Progenitor cell of endocrine pancreas (in vitro differentiated cells): Measurements from ENCODE around the gene YBEY. TPM values are rescaled to one million over a fixed set of nuclear protein-coding genes. Genes with fewer than 3 reads are reported as not detected.

Experiments
- DNase-seq: peaks from one replicate; pipeline ENCODE4 v3.0.0; 2021; ENCODE audit warnings: low spot score; ENCODE audit not compliant: unreplicated experiment
- H3K27ac Mint-ChIP-seq: 2 replicates; pipeline ENCODE4 v1.8.0; 2021; ENCODE audit warnings: mild to moderate bottlenecking, moderate library complexity, mixed read lengths
- H3K27me3 Mint-ChIP-seq: 2 replicates; pipeline ENCODE4 v1.8.0; 2021; ENCODE audit warnings: mixed read lengths
- H3K36me3 Mint-ChIP-seq: 2 replicates; pipeline ENCODE4 v1.8.0; 2022; ENCODE audit warnings: mixed read lengths; ENCODE audit not compliant: insufficient read depth
- H3K4me1 Mint-ChIP-seq: 2 replicates; pipeline ENCODE4 v1.8.0; 2021; ENCODE audit warnings: low read depth, mixed read lengths
- H3K4me3 Mint-ChIP-seq: 2 replicates; pipeline ENCODE4 v1.8.0; 2021; ENCODE audit warnings: low read depth, mild to moderate bottlenecking, moderate library complexity, mixed read lengths
- H3K9me3 Mint-ChIP-seq: 2 replicates; pipeline ENCODE4 v1.8.0; 2021; ENCODE audit warnings: low read depth, mixed read lengths
- total RNA-seq: library from RNA; stranded (reverse); gene quantifications from 2 replicates; pipeline ENCODE4 v1.2.1, GENCODE V29; 2021
- TF ChIP-seq, protein P1 (sequence below): fragments of 200-600 bp; sonication (generic); IDR thresholded peaks from one replicate; pipeline ENCODE4 v1.5.0; 2021; ENCODE audit warnings: antibody characterized with exemption, mild to moderate bottlenecking; ENCODE audit not compliant: unreplicated experiment

Gene YBEY
- total RNA-seq, 1 donor from 2014 or later: 20.9 TPM

DNA sequence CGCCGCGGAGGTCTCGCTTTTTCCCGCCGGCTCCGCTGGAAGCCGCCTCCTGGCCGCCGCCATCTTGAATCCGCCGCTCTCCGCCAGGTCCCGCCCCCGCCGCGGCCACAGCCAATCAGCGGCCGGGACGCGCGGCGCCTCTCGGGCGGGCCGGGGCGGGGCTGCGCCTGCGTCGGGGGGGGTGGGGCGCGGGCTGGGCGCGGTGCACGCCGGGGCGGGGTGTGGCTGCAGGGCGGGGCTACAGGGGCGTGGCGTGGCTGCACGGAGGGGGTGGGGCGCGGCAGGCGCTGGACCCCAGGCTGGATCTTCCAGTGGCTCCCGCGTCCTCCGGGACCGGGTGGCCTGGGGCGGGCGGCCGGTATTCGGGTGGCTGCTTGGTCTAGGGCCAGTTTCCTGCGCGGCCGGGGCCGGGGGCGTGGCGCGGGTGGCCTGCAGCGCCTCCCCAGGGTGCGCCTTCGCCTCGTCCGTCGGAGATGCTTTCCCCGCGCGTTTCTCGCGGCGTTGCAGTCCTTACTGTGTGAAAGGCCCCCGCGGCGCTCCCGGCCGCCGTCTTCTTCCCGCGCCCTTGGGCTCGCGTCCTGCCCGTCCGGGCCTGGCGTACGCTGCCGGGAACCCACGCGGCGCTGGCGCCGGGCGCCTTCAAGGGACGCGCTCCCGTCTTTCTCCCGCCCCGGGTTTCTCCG lies 38.4 kb downstream of the YBEY start:
- H3K9me3 Mint-ChIP-seq: no peaks in the 10 kb centered on the region
- peaks cover 26% of the 10 kb centered on the region for H3K4me1 Mint-ChIP-seq
- no peaks in the 10 kb centered on the region for H3K27me3 Mint-ChIP-seq
- peaks cover 11% of the 10 kb centered on the region for H3K36me3 Mint-ChIP-seq
- TF ChIP-seq, protein P1, sequence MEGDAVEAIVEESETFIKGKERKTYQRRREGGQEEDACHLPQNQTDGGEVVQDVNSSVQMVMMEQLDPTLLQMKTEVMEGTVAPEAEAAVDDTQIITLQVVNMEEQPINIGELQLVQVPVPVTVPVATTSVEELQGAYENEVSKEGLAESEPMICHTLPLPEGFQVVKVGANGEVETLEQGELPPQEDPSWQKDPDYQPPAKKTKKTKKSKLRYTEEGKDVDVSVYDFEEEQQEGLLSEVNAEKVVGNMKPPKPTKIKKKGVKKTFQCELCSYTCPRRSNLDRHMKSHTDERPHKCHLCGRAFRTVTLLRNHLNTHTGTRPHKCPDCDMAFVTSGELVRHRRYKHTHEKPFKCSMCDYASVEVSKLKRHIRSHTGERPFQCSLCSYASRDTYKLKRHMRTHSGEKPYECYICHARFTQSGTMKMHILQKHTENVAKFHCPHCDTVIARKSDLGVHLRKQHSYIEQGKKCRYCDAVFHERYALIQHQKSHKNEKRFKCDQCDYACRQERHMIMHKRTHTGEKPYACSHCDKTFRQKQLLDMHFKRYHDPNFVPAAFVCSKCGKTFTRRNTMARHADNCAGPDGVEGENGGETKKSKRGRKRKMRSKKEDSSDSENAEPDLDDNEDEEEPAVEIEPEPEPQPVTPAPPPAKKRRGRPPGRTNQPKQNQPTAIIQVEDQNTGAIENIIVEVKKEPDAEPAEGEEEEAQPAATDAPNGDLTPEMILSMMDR: no peak
- peak overlapping the region; percentile 88 for H3K4me3 Mint-ChIP-seq
- peak; percentile 75 for DNase-seq
- H3K27ac Mint-ChIP-seq: peak overlapping the region; percentile 93

DNA sequence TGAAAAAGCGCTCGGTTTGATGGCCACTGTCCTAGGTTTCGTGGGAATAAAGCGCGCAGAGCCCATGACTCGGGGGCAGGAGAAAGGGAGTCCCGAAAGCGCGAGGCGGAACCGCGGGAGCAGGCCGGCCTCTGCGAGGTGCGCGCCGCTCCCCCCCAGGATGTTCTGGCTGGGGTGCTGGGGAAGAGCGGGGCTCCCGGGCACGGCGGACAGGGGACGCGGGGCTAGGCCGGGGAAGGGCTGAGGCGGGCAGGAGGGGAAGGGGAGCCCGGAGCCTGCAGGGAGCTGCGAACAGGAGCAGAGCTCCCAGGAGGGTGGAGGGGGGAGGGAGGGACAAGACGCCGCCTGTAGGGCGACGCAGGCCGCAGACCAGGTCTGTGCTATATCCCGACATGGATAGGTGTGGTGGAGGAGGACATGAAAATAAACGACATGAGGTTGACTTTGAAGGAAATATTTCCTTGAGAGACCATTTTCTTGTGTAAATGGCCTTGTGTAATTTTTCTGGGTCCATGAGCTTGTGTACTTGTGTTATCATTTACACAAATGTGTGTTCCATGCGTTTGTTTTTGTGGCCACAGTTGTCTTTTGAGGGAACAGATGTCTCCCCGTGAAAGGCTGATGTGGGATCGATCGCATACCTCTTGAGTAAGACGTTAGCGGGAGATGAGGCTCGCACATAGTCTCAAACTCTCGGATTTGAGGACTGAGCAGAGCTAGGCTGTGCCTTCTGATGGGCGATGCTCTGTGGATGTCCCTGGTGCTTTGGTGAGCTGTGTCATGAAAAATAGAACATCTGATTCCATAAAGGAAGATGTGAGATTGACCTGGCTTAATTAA lies 39.2 kb downstream of the YBEY start:
- Mint-ChIP-seq H3K36me3 (peaks cover 11% of the 10 kb centered on the region), H3K27me3 (no peaks in the 10 kb centered on the region), H3K9me3 (no peaks in the 10 kb centered on the region), H3K4me1 (peaks cover 26% of the 10 kb centered on the region), H3K4me3 (peak overlapping the region; percentile 81), H3K27ac (peak overlapping the region; percentile 93)
- TF ChIP-seq, protein P1: no peak
- DNase-seq: peak; percentile 30

DNA sequence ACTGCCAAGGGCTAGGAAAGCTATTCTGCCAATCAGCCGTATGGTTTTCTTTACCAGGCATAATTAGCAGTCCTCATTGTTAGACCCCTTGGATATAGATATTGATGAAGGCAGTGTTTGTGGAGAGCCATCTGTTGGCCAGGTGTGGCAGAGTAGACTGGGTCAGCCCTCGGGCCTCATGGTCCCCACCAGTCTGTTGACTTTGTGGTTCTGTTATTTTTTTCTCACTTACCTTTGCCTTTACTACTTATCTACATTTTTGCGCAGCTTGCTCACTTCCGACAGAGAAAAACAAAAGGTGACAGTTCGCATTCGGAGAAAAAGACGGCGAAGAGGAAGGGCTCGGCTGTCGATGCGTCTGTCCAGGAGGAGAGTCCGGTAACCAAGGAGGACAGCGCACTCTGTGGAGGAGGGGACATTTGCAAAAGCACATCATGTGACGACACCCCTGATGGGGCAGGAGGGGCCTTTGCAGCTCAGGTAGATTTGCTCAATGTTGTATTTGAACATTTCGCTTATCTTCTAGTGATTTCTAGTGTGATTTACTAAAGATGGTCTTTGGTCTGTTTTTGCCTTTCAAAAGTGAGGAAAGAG lies 40.1 kb downstream of the YBEY start:
- H3K36me3 Mint-ChIP-seq: peaks cover 12% of the 10 kb centered on the region
- H3K9me3 Mint-ChIP-seq: no peaks in the 10 kb centered on the region
- TF ChIP-seq, protein P1: no peak
- H3K4me1 Mint-ChIP-seq: peaks cover 21% of the 10 kb centered on the region
- peak overlapping the region; percentile 91 for H3K27ac Mint-ChIP-seq
- no peak for DNase-seq
- peak overlapping the region; percentile 81 for H3K4me3 Mint-ChIP-seq
- no peaks in the 10 kb centered on the region for H3K27me3 Mint-ChIP-seq

DNA sequence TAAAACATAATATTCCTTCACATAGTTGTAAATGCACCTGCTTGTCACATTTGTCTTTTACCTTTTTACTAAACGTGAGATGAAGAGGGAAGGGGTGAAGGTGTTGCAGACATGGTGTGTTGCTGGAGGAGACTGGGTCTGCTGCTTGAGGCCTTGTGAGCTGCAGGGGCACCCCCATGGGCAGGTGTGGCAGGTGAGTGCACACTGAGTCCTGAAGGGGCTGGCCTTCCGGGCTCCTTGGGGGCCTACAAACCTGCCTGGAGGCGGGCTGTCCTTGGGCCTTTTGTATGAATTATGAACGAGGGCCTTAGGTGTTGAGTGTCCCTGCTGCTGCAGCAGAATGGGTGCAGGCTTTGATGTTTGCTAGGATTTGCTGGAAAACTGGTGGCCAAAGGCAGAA lies 41.6 kb downstream of the YBEY start:
- H3K27ac Mint-ChIP-seq: peak overlapping the region; percentile 10
- H3K36me3 Mint-ChIP-seq: peaks cover 13% of the 10 kb centered on the region
- peaks cover 11% of the 10 kb centered on the region for H3K4me1 Mint-ChIP-seq
- no peak for DNase-seq
- no peak overlapping the region for H3K4me3 Mint-ChIP-seq
- H3K9me3 Mint-ChIP-seq: no peaks in the 10 kb centered on the region
- H3K27me3 Mint-ChIP-seq: no peaks in the 10 kb centered on the region
- TF ChIP-seq, protein P1: no peak

DNA sequence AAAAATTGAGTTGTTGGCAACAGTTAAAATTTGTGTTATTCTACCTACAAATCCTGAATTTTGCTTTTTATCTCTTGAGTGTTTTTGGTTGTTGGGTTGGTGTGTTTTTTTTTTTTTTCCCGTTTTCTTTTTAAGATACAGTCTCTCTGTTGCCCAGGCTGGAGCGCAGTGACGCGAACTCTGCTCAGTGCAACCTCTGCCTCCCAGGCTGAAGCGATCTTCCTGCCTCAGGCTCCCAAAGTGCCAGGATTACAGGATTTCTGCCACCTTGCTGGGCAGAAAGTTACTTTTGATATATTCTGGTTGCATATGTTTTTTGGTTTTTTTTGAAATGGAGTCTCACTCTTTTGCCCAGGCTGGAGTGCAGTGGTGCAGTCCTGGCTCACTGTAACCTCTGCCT lies 42.0 kb downstream of the YBEY start:
- H3K36me3 Mint-ChIP-seq: peaks cover 13% of the 10 kb centered on the region
- no peaks in the 10 kb centered on the region for H3K27me3 Mint-ChIP-seq
- peaks cover 11% of the 10 kb centered on the region for H3K4me1 Mint-ChIP-seq
- no peak overlapping the region for H3K4me3 Mint-ChIP-seq
- TF ChIP-seq, protein P1: no peak
- H3K27ac Mint-ChIP-seq: no peak overlapping the region
- no peaks in the 10 kb centered on the region for H3K9me3 Mint-ChIP-seq
- DNase-seq: no peak
